CD8-positive, alpha-beta memory T cell (primary cell): Measurements from ENCODE around the gene UROC1. TPM values are rescaled to one million over a fixed set of nuclear protein-coding genes. Genes with fewer than 3 reads are reported as not detected.

Source experiments
- CTCF ChIA-PET: fragments of 350-600 bp; sonication (Branson Sonifier 250); formaldehyde crosslinking; loops from one replicate; lab custom pipeline; 2021; ENCODE audit warnings: antibody characterized with exemption; lab: Charles Lee
- POLR2A ChIA-PET: fragments of 350-600 bp; sonication (Branson Sonifier 250); formaldehyde crosslinking; loops from one replicate; lab custom pipeline; 2021; ENCODE audit warnings: antibody characterized with exemption; lab: Charles Lee
- DNase-seq, 5 donors: peaks; one replicate each; pipeline versions ENCODE4 v3.0.0 to v3.0.0-alpha.2; 2020 to 2022; ENCODE audit warnings: mixed read lengths in 1 of 5
- H3K27ac ChIP-seq: one replicate; pipeline ENCODE4 v1.7.0; 2013; ENCODE audit warnings: low read depth, mild to moderate bottlenecking, low read length, moderate library complexity
- H3K27me3 ChIP-seq: 2 replicates; pipeline ENCODE4 v1.7.0; 2013; ENCODE audit warnings: low read length, mild to moderate bottlenecking; ENCODE audit not compliant: insufficient read depth, poor library complexity, severe bottlenecking
- H3K36me3 ChIP-seq: 2 replicates; pipeline ENCODE4 v1.7.0; 2013; ENCODE audit warnings: mild to moderate bottlenecking, low read length, moderate library complexity; ENCODE audit not compliant: insufficient read depth
- H3K4me1 ChIP-seq: 2 replicates; pipeline ENCODE4 v1.7.0; 2013; ENCODE audit warnings: mild to moderate bottlenecking, low read length, moderate library complexity; ENCODE audit not compliant: insufficient read depth
- H3K4me3 ChIP-seq: 2 replicates; pipeline ENCODE4 v1.7.0; 2013; ENCODE audit warnings: mild to moderate bottlenecking, low read length
- H3K9me3 ChIP-seq: 2 replicates; pipeline ENCODE4 v1.7.0; 2013; ENCODE audit warnings: mild to moderate bottlenecking, low read length
- H3K27ac Mint-ChIP-seq, 8 donors: one replicate each; pipeline ENCODE4 v1.8.0; 2020 to 2021; ENCODE audit warnings: mixed read lengths in 8 of 8, mild to moderate bottlenecking in 6 of 8, inconsistent platforms in 3 of 8, moderate library complexity in 3 of 8
- H3K27me3 Mint-ChIP-seq, 2 donors: one replicate each; pipeline ENCODE4 v1.8.0; 2020 to 2021; ENCODE audit warnings: mixed read lengths in 2 of 2, mild to moderate bottlenecking in 1 of 2, moderate library complexity in 1 of 2
- H3K36me3 Mint-ChIP-seq, 3 donors: one replicate each; pipeline ENCODE4 v1.8.0; 2020 to 2021; ENCODE audit warnings: mixed read lengths in 3 of 3, inconsistent platforms in 1 of 3, mild to moderate bottlenecking in 1 of 3
- H3K4me1 Mint-ChIP-seq, 3 donors: one replicate each; pipeline ENCODE4 v1.8.0; 2020 to 2021; ENCODE audit warnings: mixed read lengths in 3 of 3, inconsistent platforms in 1 of 3, mild to moderate bottlenecking in 1 of 3
- H3K4me3 Mint-ChIP-seq, 7 donors: one replicate each; pipeline ENCODE4 v1.8.0; 2020 to 2021; ENCODE audit warnings: mixed read lengths in 7 of 7, mild to moderate bottlenecking in 6 of 7, moderate library complexity in 4 of 7, inconsistent platforms in 2 of 7
- H3K9me3 Mint-ChIP-seq, 5 donors: one replicate each; pipeline ENCODE4 v1.8.0; 2020 to 2022; ENCODE audit warnings: mixed read lengths in 5 of 5, mild to moderate bottlenecking in 3 of 5, moderate library complexity in 2 of 5, inconsistent platforms in 1 of 5
- polyA plus RNA-seq: library from polyadenylated mRNA; unstranded; fragments of 300-500 nt; fragmentation: Illumina TruSeq; gene quantifications from one replicate; pipeline ENCODE4 v1.2.3, GENCODE V29; 2021
- total RNA-seq, 2 experiments: library from RNA; stranded (reverse); gene quantifications; one replicate each; pipeline ENCODE4 v1.2.3, GENCODE V29; 2021

The UROC1 gene
- total RNA-seq (not detected), polyA plus RNA-seq (not detected)

DNA sequence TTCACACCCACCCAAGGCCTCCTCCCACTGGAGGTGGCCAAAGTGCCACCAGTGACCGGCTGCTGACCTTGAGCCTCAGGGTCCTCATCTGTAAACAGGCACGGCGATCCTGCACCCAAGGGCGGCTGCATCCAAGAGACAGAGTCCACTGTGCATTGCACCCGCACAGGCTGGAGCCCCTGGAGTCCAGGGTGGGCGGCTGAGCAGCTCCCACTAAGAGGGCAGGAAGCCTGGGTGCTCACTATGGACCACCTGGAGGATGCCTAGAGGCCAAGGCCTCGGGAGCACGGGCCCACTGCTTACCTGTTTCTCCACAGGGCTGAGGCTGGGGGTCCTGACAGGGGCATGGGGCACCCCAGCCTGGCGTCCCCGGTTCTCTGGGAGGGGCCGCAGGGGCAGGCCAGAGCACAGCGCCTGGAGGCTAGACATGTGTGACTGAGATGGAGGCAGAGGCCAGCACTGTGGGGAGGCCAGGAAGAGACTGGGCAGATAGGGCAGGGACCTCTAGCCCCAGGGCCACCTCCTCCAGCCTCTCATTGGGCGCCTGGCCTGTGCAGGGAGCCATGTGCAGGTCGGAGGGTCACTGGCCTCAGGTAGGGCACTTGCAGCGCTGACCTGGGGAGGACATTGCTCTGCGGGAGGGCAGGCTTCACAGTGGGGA is at the start of gene UROC1:
Gene UROC1 (minus strand): TSS at position 483 of the 661 bp plus-strand sequence. CDS start 54 bp downstream, at position 429.
- no peaks in the 10 kb centered on the region for H3K36me3 ChIP-seq
- Mint-ChIP-seq H3K27me3 (peaks cover 2 to 7% of the 10 kb centered on the region in 2 donors), H3K27ac (no peak within 1 kb of the TSS), H3K9me3 (no peaks in the 10 kb centered on the region), H3K4me3 (no peak within 1 kb of the TSS), H3K4me1 (peaks cover 0 to 2% (median 0%) of the 10 kb centered on the region in 3 donors), H3K36me3 (no peaks in the 10 kb centered on the region)
- H3K27me3 ChIP-seq: peaks cover 2% of the 10 kb centered on the region
- peak in 1 of 5 donors; percentile 23 for DNase-seq
- H3K4me1 ChIP-seq: no peaks in the 10 kb centered on the region
- CTCF ChIA-PET: no interaction called here
- H3K27ac ChIP-seq: no peak within 1 kb of the TSS
- no peaks in the 10 kb centered on the region for H3K9me3 ChIP-seq
- POLR2A ChIA-PET: no interaction called here
- H3K4me3 ChIP-seq: no peak within 1 kb of the TSS

DNA sequence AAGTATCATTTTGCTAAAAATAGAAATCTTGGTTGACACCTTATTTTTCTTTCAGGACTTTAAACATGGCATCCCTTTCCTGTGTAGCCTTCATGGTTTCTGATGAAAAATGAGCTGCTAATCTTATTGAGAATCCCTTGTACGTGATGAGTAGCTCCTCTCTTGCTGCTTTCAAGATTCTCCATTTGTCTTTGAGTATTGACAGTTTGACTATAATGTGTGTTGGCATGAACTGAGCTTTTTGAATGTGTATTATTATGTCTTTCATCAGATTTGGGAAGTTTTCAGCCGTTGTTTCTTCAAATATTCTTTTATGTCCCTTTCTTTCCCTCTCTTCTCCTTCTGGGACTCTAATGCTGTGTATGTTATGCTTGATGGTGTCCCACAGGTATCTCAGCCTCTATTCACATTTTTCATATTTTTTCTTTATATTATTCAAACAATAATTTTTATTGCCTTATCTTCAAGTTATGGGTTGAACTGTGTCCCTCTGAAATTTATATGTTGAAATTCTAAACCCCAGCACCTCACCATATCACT is 45.2 kb upstream of the UROC1 start:
- POLR2A ChIA-PET: no interaction called here
- H3K27ac Mint-ChIP-seq: no peak overlapping the region
- peaks cover 0 to 11% (median 4%) of the 10 kb centered on the region in 5 donors for H3K9me3 Mint-ChIP-seq

DNA sequence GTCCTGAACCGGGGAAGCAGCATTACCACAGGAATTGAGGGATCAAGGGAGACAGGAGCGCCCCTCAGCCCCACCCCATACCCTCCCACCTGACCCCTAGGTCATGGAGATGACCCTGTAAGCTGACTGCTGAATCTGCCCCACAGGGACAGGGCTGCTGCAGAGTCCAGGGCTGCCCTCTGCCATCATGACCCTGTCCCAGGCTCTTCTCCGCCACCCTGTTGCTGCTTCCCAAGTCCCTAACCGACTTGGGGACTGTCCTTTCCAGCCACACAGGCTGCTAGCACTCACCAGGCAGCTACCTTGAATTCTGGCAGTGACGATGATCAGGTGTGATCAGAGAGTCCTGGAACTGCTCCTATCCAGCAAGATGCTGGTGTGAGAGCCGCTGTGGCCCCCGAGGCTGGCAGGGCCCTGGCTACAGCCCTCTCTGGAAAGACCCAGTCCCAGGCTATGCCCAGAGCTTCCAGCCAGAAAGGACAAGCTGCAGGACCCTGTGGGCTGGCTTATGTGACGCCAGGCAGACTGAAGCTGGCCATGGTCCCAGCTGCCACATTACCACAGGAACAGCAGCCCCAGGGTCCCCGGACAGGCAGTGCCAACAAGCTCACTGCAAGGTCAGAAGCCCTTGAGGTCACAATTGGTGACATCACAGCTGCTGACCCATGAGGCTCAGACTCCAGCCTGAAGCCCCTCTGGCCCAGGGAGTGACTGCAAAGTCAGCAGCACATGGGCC is 40.9 kb upstream of the UROC1 start, which contains the start of gene C3orf22:
Gene C3orf22 (minus strand): TSS at position 597 of the 736 bp plus-strand sequence. CDS start 5,542 bp downstream, outside the sequence.
- ChIA-PET POLR2A (no interaction called here), CTCF (no interaction called here)
- Histone ChIP-seq H3K4me1 (no peaks in the 10 kb centered on the region), H3K27me3 (no peaks in the 10 kb centered on the region), H3K36me3 (no peaks in the 10 kb centered on the region), H3K4me3 (no peak within 1 kb of the TSS), H3K27ac (no peak within 1 kb of the TSS), H3K9me3 (no peaks in the 10 kb centered on the region)
- H3K27me3 Mint-ChIP-seq: peaks cover 4 to 5% of the 10 kb centered on the region in 2 donors
- H3K9me3 Mint-ChIP-seq: peaks cover 0 to 11% (median 4%) of the 10 kb centered on the region in 5 donors
- no peak within 1 kb of the TSS for H3K4me3 Mint-ChIP-seq
- no peaks in the 10 kb centered on the region for H3K4me1 Mint-ChIP-seq
- DNase-seq: peak in 1 of 5 donors; percentile 20
- H3K27ac Mint-ChIP-seq: no peak within 1 kb of the TSS
- no peaks in the 10 kb centered on the region for H3K36me3 Mint-ChIP-seq

More for the DNA sequence above, 45.2 kb upstream of the UROC1 start:
- no peaks in the 10 kb centered on the region for H3K4me1 Mint-ChIP-seq
- no peak overlapping the region for H3K4me3 Mint-ChIP-seq
- Histone ChIP-seq H3K4me1 (no peaks in the 10 kb centered on the region), H3K4me3 (no peak overlapping the region), H3K27me3 (no peaks in the 10 kb centered on the region), H3K36me3 (no peaks in the 10 kb centered on the region), H3K27ac (no peak overlapping the region), H3K9me3 (no peaks in the 10 kb centered on the region)
- no peaks in the 10 kb centered on the region for H3K36me3 Mint-ChIP-seq
- CTCF ChIA-PET: no interaction called here
- peaks cover 5 to 36% of the 10 kb centered on the region in 2 donors for H3K27me3 Mint-ChIP-seq
- no peak for DNase-seq

DNA sequence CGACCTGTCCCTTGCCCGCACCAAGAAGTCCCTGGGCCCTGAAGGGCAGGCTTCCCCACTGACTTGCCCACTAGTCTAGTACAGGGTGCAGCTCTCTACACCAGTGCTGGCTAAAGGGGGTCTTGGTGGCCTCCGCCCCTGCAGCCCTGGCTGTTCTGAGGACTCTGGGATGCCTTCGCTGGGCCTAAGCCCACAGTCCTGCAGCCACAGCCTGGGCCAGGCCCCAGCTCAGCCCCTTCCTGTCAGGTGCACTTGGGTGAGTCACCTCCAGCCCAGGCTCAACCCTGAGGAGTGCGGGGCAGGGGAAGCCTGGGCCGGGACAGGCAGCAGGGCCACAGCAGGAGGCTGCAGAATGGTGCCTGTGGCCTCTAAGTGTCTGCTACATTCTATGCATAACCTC is 40.2 kb upstream of the UROC1 start:
- ChIA-PET POLR2A (no interaction called here), CTCF (no interaction called here)
- no peak overlapping the region for H3K4me3 ChIP-seq
- H3K9me3 ChIP-seq: no peaks in the 10 kb centered on the region
- H3K27ac ChIP-seq: no peak overlapping the region
- Mint-ChIP-seq H3K27ac (no peak overlapping the region), H3K4me3 (no peak overlapping the region), H3K4me1 (no peaks in the 10 kb centered on the region), H3K36me3 (no peaks in the 10 kb centered on the region), H3K9me3 (peaks cover 0 to 5% (median 3%) of the 10 kb centered on the region in 5 donors), H3K27me3 (peaks cover 2 to 6% of the 10 kb centered on the region in 2 donors)
- no peaks in the 10 kb centered on the region for H3K36me3 ChIP-seq
- no peaks in the 10 kb centered on the region for H3K27me3 ChIP-seq
- DNase-seq: no peak
- H3K4me1 ChIP-seq: no peaks in the 10 kb centered on the region

DNA sequence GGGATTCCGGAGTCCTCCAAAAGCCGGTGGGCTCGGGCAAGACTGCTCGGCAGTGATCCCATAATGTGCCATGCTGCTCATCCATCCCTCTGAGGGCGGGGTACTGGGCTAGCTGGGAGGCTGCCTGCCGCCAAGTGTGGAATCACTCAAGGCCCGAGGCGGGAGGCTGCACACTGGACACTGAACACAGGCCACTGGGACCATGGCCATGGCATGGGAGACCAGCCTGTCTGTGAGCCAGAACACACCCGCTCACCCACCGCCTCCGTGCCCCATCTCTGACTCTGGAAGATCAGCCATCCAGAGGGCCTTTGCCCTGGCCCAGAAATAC is 39.8 kb upstream of the UROC1 start:
- H3K4me1 ChIP-seq: no peaks in the 10 kb centered on the region
- H3K27me3 ChIP-seq: no peaks in the 10 kb centered on the region
- no peak overlapping the region for H3K27ac ChIP-seq
- no peaks in the 10 kb centered on the region for H3K36me3 ChIP-seq
- H3K4me3 ChIP-seq: no peak overlapping the region
- H3K36me3 Mint-ChIP-seq: no peaks in the 10 kb centered on the region
- POLR2A ChIA-PET: no interaction called here
- CTCF ChIA-PET: no interaction called here
- peaks cover 1 to 6% of the 10 kb centered on the region in 2 donors for H3K27me3 Mint-ChIP-seq
- peaks cover 0 to 3% (median 2%) of the 10 kb centered on the region in 5 donors for H3K9me3 Mint-ChIP-seq
- no peak overlapping the region for H3K4me3 Mint-ChIP-seq
- no peaks in the 10 kb centered on the region for H3K4me1 Mint-ChIP-seq
- DNase-seq: no peak
- no peaks in the 10 kb centered on the region for H3K9me3 ChIP-seq
- no peak overlapping the region for H3K27ac Mint-ChIP-seq

DNA sequence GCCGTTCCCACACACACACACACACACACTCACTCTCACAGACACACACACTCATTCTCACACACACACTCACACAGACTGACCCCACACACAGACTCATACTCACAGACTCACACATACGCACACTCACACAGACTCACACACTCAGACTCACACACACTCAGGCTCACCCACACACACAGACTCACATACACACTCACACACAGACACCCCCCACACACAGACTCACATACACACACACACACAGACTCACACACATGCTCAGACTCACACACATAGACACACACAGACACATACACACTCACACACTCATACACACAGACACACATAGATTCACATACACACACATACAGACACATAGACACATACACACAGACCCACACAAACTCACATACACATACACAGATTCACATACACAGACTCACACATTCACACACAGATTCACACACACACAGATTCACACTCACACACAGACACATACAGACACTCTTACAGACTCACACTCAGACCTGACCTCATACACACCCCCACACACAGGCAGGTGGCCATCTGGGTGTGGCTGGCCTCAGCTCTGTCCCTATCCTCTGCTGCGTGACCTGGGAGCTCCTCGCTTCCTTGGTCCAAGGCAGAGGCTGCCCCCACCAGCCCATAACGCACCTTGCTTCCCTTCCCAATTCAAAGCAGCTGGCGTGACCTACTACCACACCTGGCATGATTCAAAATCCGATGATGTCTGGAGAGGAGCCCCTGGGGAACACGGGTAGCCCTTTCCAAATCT is 39.3 kb upstream of the UROC1 start:
- Histone ChIP-seq H3K9me3 (no peaks in the 10 kb centered on the region), H3K27ac (no peak overlapping the region), H3K27me3 (no peaks in the 10 kb centered on the region), H3K4me1 (no peaks in the 10 kb centered on the region), H3K4me3 (no peak overlapping the region), H3K36me3 (no peaks in the 10 kb centered on the region)
- Mint-ChIP-seq H3K4me1 (no peaks in the 10 kb centered on the region), H3K27ac (no peak overlapping the region), H3K36me3 (no peaks in the 10 kb centered on the region), H3K27me3 (peaks cover 1 to 6% of the 10 kb centered on the region in 2 donors), H3K4me3 (no peak overlapping the region), H3K9me3 (no peaks in the 10 kb centered on the region)
- ChIA-PET CTCF (interaction anchor here (1.7 kb wide), 1 partner anchor 34 kb away, joined by 3 read pairs; no protein-coding TSS in a partner anchor), POLR2A (no interaction called here)
- DNase-seq: no peak

DNA sequence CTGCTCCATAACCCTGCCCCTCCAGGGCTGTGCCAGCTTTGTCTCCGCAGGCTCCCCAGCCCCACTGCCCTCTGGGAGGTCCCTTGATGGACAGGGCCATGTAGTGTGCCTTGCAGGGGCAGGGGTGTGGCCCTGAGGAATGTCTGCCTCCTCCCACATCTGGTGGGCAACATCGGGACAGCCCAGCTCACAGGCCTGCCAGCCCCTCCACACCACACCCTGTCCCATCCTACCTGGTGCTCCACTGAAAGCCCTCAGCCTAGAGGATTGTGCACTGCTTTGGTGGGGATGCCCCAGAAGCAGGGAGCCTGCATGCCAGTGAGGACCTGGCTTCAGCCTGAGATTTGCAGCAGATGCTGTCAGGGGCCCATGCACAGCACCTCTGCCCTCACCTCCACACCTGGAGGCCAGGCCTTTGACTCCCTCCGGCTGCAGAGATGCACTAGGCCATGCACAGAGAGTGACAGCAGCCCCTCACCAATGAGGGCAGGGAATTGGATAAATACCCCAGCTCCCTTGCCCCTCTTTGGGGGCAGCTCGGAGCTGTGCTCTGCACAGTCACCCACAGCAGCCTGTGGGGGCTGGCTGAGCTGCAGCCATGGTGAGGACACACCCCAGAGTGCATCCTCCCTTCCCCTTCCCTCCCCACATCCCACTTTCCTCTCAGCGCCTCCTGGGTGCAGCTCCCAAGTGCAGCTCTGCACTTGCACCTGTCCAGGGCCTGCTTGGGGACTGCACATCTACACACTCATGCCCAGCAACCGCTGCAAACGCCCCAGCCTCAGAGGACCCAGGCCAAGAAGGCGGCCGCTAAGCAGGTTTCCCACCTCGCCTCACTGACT is 38.4 kb upstream of the UROC1 start:
- Mint-ChIP-seq H3K9me3 (no peaks in the 10 kb centered on the region), H3K4me1 (no peaks in the 10 kb centered on the region), H3K4me3 (no peak overlapping the region), H3K36me3 (no peaks in the 10 kb centered on the region), H3K27me3 (peaks cover 1 to 4% of the 10 kb centered on the region in 2 donors), H3K27ac (no peak overlapping the region)
- H3K4me1 ChIP-seq: no peaks in the 10 kb centered on the region
- H3K36me3 ChIP-seq: no peaks in the 10 kb centered on the region
- POLR2A ChIA-PET: no interaction called here
- no peaks in the 10 kb centered on the region for H3K27me3 ChIP-seq
- no peak for DNase-seq
- no peak overlapping the region for H3K27ac ChIP-seq
- CTCF ChIA-PET: interaction anchor here (1.7 kb wide), 1 partner anchor 33 kb away, joined by 3 read pairs; no protein-coding TSS in a partner anchor
- H3K4me3 ChIP-seq: no peak overlapping the region
- H3K9me3 ChIP-seq: no peaks in the 10 kb centered on the region
